HG03457 (cell line): ENCODE measurements around the gene EML6.

Source experiments
- ATAC-seq: cut with Tn5 transposase; IDR thresholded peaks from one replicate; pipeline ENCODE4 v1.9.1; 2021; ENCODE audit warnings: moderate number of reproducible peaks; ENCODE audit not compliant: unreplicated experiment

The EML6 gene

GRCh38 chr2:55017880-55018279 lies 294.4 kb downstream of the EML6 start:
- ATAC-seq: no peak

GRCh38 chr2:55018619-55019018 lies 295.2 kb downstream of the EML6 start:
- no peak for ATAC-seq

GRCh38 chr2:55019526-55020258 lies 296.2 kb downstream of the EML6 start:
- no peak for ATAC-seq
